Measurements from ENCODE around the gene PCK1. TPM values are rescaled to one million over a fixed set of nuclear protein-coding genes. Genes with fewer than 3 reads are reported as not detected.

Gene PCK1
- total and polyA plus RNA-seq, 2 of the 13 experiments (the other 11 are each of a cell fraction or from before 2014, with no cell fraction given): 6.5 to 12.6 TPM

DNA sequence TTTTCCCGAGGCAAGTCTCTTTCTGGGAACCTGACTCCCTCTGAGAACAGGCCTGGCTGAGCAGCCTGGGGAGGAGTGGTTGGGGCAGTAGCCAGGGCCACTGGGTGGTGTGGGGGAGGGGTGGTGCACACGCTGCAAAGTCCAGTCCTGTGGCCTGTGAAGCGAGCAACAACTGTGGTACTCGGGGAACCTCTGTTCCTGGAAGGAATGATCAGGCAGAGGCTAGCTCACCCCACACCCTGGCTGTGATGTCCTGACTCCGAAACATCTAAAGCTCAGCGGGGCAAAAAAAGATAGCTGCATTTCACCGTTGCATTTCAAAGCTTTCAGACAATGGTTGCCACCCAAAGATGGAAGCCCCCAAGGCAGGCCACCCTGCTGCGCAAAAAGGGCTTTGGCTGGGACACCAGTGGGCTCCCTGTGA, 25.5 kb downstream of the PCK1 start:
- Histone ChIP-seq H3K27ac (ENCODE audit: extremely low read length, insufficient read depth, low read length) (peak overlapping the region; percentile 65), H3K4me3 (replicated peaks in 1 of 3; ENCODE audit: insufficient read depth in 1 of 3, low read depth in 2 of 3, low read length in 3 of 3) (0 out of 6 replicates have a peak overlapping the region, but pooled peaks of 1 of the 3 experiments have one; percentile 8)
- no TSS peak for BruUV-seq (replicated peaks)
- no peak for TF ChIP-seq ZNF383 (CRISPR knock-in tag; IDR thresholded peaks at IDR 0.05; ENCODE audit: borderline replicate concordance)
- no peak for TF ChIP-seq MYNN (CRISPR knock-in tag; IDR thresholded peaks at IDR 0.05; ENCODE audit: low read depth)
- no peak for TF ChIP-seq ZNF12 (CRISPR knock-in tag; IDR thresholded peaks at IDR 0.05)
- no peak for TF ChIP-seq ZNF720 (CRISPR knock-in tag; IDR thresholded peaks at IDR 0.05)
- no peak for TF ChIP-seq CENPX (CRISPR knock-in tag; IDR thresholded peaks at IDR 0.05)
- TF ChIP-seq MATR3 (CRISPR knock-in tag; IDR thresholded peaks at IDR 0.05): no peak
- no peak for TF ChIP-seq ZNF382 (CRISPR knock-in tag; IDR thresholded peaks at IDR 0.05; ENCODE audit: borderline replicate concordance)
- TF ChIP-seq, protein P1, sequence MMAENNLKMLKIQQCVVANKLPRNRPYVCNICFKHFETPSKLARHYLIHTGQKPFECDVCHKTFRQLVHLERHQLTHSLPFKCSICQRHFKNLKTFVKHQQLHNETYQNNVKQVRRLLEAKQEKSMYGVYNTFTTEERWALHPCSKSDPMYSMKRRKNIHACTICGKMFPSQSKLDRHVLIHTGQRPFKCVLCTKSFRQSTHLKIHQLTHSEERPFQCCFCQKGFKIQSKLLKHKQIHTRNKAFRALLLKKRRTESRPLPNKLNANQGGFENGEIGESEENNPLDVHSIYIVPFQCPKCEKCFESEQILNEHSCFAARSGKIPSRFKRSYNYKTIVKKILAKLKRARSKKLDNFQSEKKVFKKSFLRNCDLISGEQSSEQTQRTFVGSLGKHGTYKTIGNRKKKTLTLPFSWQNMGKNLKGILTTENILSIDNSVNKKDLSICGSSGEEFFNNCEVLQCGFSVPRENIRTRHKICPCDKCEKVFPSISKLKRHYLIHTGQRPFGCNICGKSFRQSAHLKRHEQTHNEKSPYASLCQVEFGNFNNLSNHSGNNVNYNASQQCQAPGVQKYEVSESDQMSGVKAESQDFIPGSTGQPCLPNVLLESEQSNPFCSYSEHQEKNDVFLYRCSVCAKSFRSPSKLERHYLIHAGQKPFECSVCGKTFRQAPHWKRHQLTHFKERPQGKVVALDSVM (CRISPR knock-in tag; IDR thresholded peaks at IDR 0.05): no peak
- no peak for TF ChIP-seq EZH2 (conservative IDR thresholded peaks at IDR 0.05; ENCODE audit: low read depth, low read length)
- TF ChIP-seq PHB2 (IDR thresholded peaks at IDR 0.05; ENCODE audit: partially characterized antibody): no peak
- TF ChIP-seq JUND (CRISPR knock-in tag; IDR thresholded peaks at IDR 0.05): no peak
- peak; percentile 25; the same call in 1 of the 2 replicates for TF ChIP-seq NR2F2 (IDR thresholded peaks at IDR 0.05; ENCODE audit: borderline replicate concordance, low read depth)
- TF ChIP-seq TCF7L2 (IDR thresholded peaks at IDR 0.05; ENCODE audit: low read depth, low read length): no peak
- no peak for TF ChIP-seq ATM (IDR thresholded peaks at IDR 0.05; ENCODE audit: borderline replicate concordance)
- TF ChIP-seq ZNF543 (CRISPR knock-in tag; IDR thresholded peaks at IDR 0.05): peak; percentile 71; the same call in 1 of the 2 replicates
- TF ChIP-seq, protein P2, sequence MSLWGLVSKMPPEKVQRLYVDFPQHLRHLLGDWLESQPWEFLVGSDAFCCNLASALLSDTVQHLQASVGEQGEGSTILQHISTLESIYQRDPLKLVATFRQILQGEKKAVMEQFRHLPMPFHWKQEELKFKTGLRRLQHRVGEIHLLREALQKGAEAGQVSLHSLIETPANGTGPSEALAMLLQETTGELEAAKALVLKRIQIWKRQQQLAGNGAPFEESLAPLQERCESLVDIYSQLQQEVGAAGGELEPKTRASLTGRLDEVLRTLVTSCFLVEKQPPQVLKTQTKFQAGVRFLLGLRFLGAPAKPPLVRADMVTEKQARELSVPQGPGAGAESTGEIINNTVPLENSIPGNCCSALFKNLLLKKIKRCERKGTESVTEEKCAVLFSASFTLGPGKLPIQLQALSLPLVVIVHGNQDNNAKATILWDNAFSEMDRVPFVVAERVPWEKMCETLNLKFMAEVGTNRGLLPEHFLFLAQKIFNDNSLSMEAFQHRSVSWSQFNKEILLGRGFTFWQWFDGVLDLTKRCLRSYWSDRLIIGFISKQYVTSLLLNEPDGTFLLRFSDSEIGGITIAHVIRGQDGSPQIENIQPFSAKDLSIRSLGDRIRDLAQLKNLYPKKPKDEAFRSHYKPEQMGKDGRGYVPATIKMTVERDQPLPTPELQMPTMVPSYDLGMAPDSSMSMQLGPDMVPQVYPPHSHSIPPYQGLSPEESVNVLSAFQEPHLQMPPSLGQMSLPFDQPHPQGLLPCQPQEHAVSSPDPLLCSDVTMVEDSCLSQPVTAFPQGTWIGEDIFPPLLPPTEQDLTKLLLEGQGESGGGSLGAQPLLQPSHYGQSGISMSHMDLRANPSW (CRISPR knock-in tag; IDR thresholded peaks at IDR 0.05; ENCODE audit: borderline replicate concordance): no peak
- TF ChIP-seq, protein P3, sequence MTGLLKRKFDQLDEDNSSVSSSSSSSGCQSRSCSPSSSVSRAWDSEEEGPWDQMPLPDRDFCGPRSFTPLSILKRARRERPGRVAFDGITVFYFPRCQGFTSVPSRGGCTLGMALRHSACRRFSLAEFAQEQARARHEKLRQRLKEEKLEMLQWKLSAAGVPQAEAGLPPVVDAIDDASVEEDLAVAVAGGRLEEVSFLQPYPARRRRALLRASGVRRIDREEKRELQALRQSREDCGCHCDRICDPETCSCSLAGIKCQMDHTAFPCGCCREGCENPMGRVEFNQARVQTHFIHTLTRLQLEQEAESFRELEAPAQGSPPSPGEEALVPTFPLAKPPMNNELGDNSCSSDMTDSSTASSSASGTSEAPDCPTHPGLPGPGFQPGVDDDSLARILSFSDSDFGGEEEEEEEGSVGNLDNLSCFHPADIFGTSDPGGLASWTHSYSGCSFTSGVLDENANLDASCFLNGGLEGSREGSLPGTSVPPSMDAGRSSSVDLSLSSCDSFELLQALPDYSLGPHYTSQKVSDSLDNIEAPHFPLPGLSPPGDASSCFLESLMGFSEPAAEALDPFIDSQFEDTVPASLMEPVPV (CRISPR knock-in tag; IDR thresholded peaks at IDR 0.05): no peak
- no peak for TF ChIP-seq PHF21A (CRISPR knock-in tag; IDR thresholded peaks at IDR 0.05)
- no peak for TF ChIP-seq DMAP1 (CRISPR knock-in tag; IDR thresholded peaks at IDR 0.05)
- TF ChIP-seq, protein P4, sequence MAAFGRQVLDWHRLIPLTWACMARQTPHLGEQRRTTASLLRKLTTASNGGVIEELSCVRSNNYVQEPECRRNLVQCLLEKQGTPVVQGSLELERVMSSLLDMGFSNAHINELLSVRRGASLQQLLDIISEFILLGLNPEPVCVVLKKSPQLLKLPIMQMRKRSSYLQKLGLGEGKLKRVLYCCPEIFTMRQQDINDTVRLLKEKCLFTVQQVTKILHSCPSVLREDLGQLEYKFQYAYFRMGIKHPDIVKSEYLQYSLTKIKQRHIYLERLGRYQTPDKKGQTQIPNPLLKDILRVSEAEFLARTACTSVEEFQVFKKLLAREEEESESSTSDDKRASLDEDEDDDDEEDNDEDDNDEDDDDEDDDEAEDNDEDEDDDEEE (CRISPR knock-in tag; IDR thresholded peaks at IDR 0.05): no peak

More for the DNA sequence above, 25.5 kb downstream of the PCK1 start:
- DNase-seq (ENCODE audit: low spot score) (peak; percentile 43), FAIRE-seq (peak; percentile 65), ATAC-seq (peak; percentile 57)
- Histone ChIP-seq H3K9me3 (ENCODE audit: low read length) (peaks cover 8% of the 10 kb centered on the region), H2AFZ (ENCODE audit: low read length) (no peak overlapping the region), H3K4me2 (ENCODE audit: low read depth, low read length) (peak overlapping the region; percentile 26), H3K79me2 (ENCODE audit: insufficient read depth, low read length) (no peaks in the 10 kb centered on the region), H3K9ac (ENCODE audit: insufficient read depth, low read depth, low read length) (peak overlapping the region; percentile 11), H3K4me1 (ENCODE audit: insufficient read depth, low read length) (peaks cover 100% of the 10 kb centered on the region), H3K36me3 (replicated peaks in 1 of 2; ENCODE audit: control insufficient read depth in 1 of 2, insufficient read depth in 2 of 2, low read length in 2 of 2) (no peaks in the 10 kb centered on the region), H4K20me1 (ENCODE audit: insufficient read depth, low read length) (no peaks in the 10 kb centered on the region), H3K27me3 (ENCODE audit: control insufficient read depth in 1 of 2, insufficient read depth in 2 of 2, low read length in 2 of 2) (no peaks in the 10 kb centered on the region)
- ChIA-PET CTCF (ENCODE audit: low intra/inter-chr PET ratio, low total read pairs) (no interaction called here), POLR2A (interaction anchor here (1.1 to 2.8 kb wide), 9 partner anchors 8 to 194 kb away, joined by 3 to 57 read pairs (median 10); partner anchors contain the start of gene PCK1)
- intact Hi-C loops (cut with micrococcal nuclease; ENCODE audit: unreplicated experiment): no loop called here
- 44% methylated on average over 7 of the region's 8 CpGs for WGBS (ENCODE audit: low lambda C conversion rate)
- in situ Hi-C loops (cut with HindIII; ENCODE audit: extremely low pct_ligation_motif_present, low pct_unique_long_range_greater_than_20kb): loop anchor here (10.0 kb wide), 1 partner anchor 202 kb away; no protein-coding TSS in a partner anchor
